Naive B cell (primary cell): ENCODE measurements around the gene ST6GAL1. TPM values are rescaled to one million over a fixed set of nuclear protein-coding genes. Genes with fewer than 3 reads are reported as not detected.
"Not testable (repeated sequence)": the region's sequence is repeated elsewhere in the genome, so short reads cannot be mapped to it uniquely, and the experiment has no call there.

Experiments used
- ATAC-seq, 2 donors: fragments of 150-1000 bp; cut with Tn5 transposase; 2 replicates each; pipeline ENCODE4 v1.10.0; 2021; ENCODE audit warnings: low read depth in 2 of 2, mild to moderate bottlenecking in 2 of 2, moderate library complexity in 2 of 2
- DNase-seq: peaks from one replicate; pipeline ENCODE4 v3.0.0; 2022
- H3K27ac Mint-ChIP-seq, 6 donors: one replicate each; pipeline ENCODE4 v1.8.0; 2020 to 2022; ENCODE audit warnings: mild to moderate bottlenecking in 6 of 6, mixed read lengths in 6 of 6, moderate library complexity in 5 of 6, inconsistent platforms in 2 of 6
- H3K27me3 Mint-ChIP-seq, 3 donors: one replicate each; pipeline ENCODE4 v1.8.0; 2021 to 2022; ENCODE audit warnings: mixed read lengths in 3 of 3, mild to moderate bottlenecking in 1 of 3
- H3K36me3 Mint-ChIP-seq, 2 donors: one replicate each; pipeline ENCODE4 v1.8.0; 2020 to 2022; ENCODE audit warnings: mixed read lengths in 2 of 2, inconsistent platforms in 1 of 2, mild to moderate bottlenecking in 1 of 2
- H3K4me1 Mint-ChIP-seq, 3 donors: one replicate each; pipeline ENCODE4 v1.8.0; 2020 to 2022; ENCODE audit warnings: mixed read lengths in 3 of 3, inconsistent platforms in 1 of 3, mild to moderate bottlenecking in 1 of 3, moderate library complexity in 1 of 3
- H3K4me3 Mint-ChIP-seq, 8 donors: one replicate each; pipeline ENCODE4 v1.8.0; 2020 to 2022; ENCODE audit warnings: mild to moderate bottlenecking in 8 of 8, mixed read lengths in 8 of 8, moderate library complexity in 8 of 8, inconsistent platforms in 2 of 8
- H3K9me3 Mint-ChIP-seq, 7 donors: one replicate each; pipeline ENCODE4 v1.8.0; 2020 to 2022; ENCODE audit warnings: mixed read lengths in 7 of 7, mild to moderate bottlenecking in 5 of 7, inconsistent platforms in 2 of 7, moderate library complexity in 1 of 7
- polyA plus RNA-seq, 6 donors: library from polyadenylated mRNA; unstranded; fragments of 300-500 nt; fragmentation: Illumina TruSeq; gene quantifications; one replicate each; pipeline ENCODE4 v1.2.3, GENCODE V29; 2021; ENCODE audit warnings: low read depth in 6 of 6

Gene ST6GAL1
- polyA plus RNA-seq, 6 donors from 2014 or later = 210 to 330 (median 253) TPM

DNA sequence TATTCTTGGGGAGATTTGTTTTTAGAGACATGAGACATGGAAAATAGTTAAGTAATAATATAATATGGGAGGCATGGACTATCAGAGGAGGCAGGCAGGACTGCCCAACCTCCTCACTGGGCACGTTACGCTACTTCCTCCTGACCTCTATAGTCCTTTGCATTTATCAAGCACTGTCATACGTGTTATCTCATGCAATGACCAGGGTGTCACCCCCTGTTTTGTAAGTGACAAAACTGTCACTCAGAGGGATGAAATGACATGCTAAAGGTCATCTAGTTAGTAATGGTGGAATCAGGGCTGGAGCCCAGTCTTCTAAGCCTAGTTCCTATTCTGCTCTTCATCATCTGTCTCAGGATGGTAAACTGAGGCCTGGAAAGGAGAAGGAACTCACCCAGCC, 66.7 kb downstream of the ST6GAL1 start:
- H3K4me3 Mint-ChIP-seq = peak overlapping the region; percentile 83 to 100 (median 94)
- peaks cover 14 to 17% of the 10 kb centered on the region in 2 donors for H3K36me3 Mint-ChIP-seq
- DNase-seq = no peak
- peaks cover 0 to 2% (median 0%) of the 10 kb centered on the region in 7 donors for H3K9me3 Mint-ChIP-seq
- peaks cover 57 to 84% (median 74%) of the 10 kb centered on the region in 3 donors for H3K4me1 Mint-ChIP-seq
- H3K27me3 Mint-ChIP-seq = no peaks in the 10 kb centered on the region
- peak overlapping the region; percentile 77 to 99 (median 96) for H3K27ac Mint-ChIP-seq
- no peak for ATAC-seq

GRCh38 chr3:186997473-186997939, 67.2 kb downstream of the ST6GAL1 start:
- Mint-ChIP-seq H3K4me1 (peaks cover 59 to 85% (median 74%) of the 10 kb centered on the region in 3 donors), H3K4me3 (peak overlapping the region; percentile 83 to 100 (median 94)), H3K27ac (peak overlapping the region; percentile 77 to 99 (median 96)), H3K27me3 (no peaks in the 10 kb centered on the region), H3K9me3 (peaks cover 0 to 2% (median 0%) of the 10 kb centered on the region in 7 donors), H3K36me3 (peaks cover 12 to 20% of the 10 kb centered on the region in 2 donors)
- no peak for DNase-seq
- peak; percentile 29 to 37 for ATAC-seq

DNA sequence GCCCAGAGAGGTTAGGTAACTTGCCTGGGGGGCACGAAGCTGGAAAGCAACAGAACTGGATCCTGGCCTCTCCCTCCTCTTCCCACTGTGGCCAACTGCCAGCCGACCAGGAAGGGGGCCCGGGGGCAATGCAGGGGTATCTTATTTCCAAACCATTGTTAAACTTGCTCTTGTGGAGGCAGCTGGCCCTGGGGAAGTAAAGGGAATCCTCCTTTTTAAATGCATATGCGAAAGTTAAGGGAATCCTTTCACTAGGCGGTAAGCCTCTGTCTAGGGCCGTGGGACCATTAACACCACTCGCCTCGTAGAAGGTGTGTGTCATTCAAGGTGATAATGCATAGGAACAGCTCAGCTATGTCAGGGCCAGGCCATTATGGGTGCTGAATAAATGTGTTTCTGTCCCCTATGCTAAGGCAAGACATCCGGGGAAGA, 68.6 kb downstream of the ST6GAL1 start:
- H3K4me3 Mint-ChIP-seq = peak overlapping the region; percentile 83 to 100 (median 94)
- peaks cover 14 to 32% of the 10 kb centered on the region in 2 donors for H3K36me3 Mint-ChIP-seq
- H3K27ac Mint-ChIP-seq = peak overlapping the region; percentile 88 to 99 (median 96)

DNA sequence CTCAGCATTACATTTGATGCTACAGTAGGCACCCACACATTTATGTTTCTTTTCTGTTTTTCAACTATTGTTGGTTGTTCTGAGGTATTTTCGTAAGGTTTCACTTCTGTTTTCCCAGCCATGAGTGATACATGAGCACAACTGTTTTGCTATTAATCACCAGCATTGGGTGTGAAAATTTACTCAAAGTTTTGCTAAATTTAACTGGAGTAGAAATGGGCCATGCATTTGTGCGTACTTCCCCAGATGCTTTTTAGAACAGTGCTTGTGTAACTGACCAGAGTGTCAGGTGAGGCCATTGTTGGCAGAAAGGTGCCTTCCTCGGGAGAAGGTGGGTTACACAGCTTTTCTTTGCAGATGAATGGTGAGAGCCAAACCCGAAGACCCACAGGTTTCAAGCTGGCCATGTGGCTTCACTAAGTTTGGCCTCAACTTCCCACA, 70.4 kb downstream of the ST6GAL1 start:
- Mint-ChIP-seq H3K4me1 (peaks cover 67 to 88% (median 81%) of the 10 kb centered on the region in 3 donors), H3K4me3 (peak overlapping the region; percentile 68 to 100 (median 78)), H3K36me3 (peaks cover 29 to 45% of the 10 kb centered on the region in 2 donors), H3K27me3 (no peaks in the 10 kb centered on the region), H3K9me3 (peaks cover 0 to 7% (median 2%) of the 10 kb centered on the region in 7 donors), H3K27ac (peak overlapping the region; percentile 92 to 99 (median 96))
- ATAC-seq (peak; percentile 73 to 76), DNase-seq (peak; percentile 73)

More for the DNA sequence above, 68.6 kb downstream of the ST6GAL1 start:
- peaks cover 61 to 87% (median 83%) of the 10 kb centered on the region in 3 donors for H3K4me1 Mint-ChIP-seq
- H3K9me3 Mint-ChIP-seq = peaks cover 0 to 3% (median 1%) of the 10 kb centered on the region in 7 donors
- no peak for ATAC-seq
- DNase-seq = no peak
- no peaks in the 10 kb centered on the region for H3K27me3 Mint-ChIP-seq

GRCh38 chr3:187002915-187003314, 72.6 kb downstream of the ST6GAL1 start:
- DNase-seq (no peak), ATAC-seq (no peak)
- Mint-ChIP-seq H3K4me3 (peak overlapping the region in 5 of 8 donors; percentile 72 to 100 (median 78)), H3K27ac (peak overlapping the region; percentile 91 to 99 (median 96)), H3K9me3 (peaks cover 0 to 12% (median 5%) of the 10 kb centered on the region in 7 donors), H3K27me3 (no peaks in the 10 kb centered on the region), H3K4me1 (peaks cover 71 to 98% (median 83%) of the 10 kb centered on the region in 3 donors), H3K36me3 (peaks cover 51 to 63% of the 10 kb centered on the region in 2 donors)

DNA sequence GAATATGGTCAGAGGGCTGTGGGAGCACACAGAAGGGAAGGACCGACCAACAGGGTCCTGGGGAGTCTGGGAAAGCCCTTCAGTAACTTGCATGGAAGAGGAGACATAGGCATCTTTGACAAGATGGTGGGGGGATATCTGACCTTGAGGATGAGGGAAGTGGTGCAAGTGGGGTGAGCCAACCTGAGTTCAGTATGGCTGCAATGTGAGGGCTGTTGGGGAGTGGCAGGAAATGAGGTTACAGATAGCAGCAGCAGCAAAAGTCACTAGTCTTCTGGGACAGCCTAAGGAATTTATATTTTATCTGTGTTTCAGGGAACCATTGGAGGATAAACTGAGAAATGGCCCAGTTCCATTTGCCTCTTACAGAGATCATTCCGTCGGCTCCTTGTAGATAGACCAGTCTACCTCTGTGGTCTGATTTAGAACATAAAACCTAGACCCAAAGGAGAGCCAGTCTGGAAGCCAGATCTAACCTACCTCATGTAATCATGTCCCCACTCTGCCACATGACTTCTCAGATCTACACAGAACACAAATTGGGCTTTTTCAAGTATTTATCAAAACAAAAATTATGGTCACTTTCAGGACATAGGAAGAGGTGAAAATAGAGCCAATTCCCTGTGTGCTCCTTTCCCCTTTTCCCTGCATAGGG, 75.6 kb downstream of the ST6GAL1 start:
- peaks cover 52 to 66% of the 10 kb centered on the region in 2 donors for H3K36me3 Mint-ChIP-seq
- DNase-seq (no peak), ATAC-seq (peak in 1 of 2 donors; percentile 37)
- H3K4me1 Mint-ChIP-seq = peaks cover 66 to 96% (median 90%) of the 10 kb centered on the region in 3 donors
- H3K27ac Mint-ChIP-seq = peak overlapping the region; percentile 79 to 99 (median 87)
- peaks cover 0 to 14% (median 8%) of the 10 kb centered on the region in 7 donors for H3K9me3 Mint-ChIP-seq
- H3K27me3 Mint-ChIP-seq = no peaks in the 10 kb centered on the region
- H3K4me3 Mint-ChIP-seq = peak overlapping the region; percentile 24 to 79 (median 64)

DNA sequence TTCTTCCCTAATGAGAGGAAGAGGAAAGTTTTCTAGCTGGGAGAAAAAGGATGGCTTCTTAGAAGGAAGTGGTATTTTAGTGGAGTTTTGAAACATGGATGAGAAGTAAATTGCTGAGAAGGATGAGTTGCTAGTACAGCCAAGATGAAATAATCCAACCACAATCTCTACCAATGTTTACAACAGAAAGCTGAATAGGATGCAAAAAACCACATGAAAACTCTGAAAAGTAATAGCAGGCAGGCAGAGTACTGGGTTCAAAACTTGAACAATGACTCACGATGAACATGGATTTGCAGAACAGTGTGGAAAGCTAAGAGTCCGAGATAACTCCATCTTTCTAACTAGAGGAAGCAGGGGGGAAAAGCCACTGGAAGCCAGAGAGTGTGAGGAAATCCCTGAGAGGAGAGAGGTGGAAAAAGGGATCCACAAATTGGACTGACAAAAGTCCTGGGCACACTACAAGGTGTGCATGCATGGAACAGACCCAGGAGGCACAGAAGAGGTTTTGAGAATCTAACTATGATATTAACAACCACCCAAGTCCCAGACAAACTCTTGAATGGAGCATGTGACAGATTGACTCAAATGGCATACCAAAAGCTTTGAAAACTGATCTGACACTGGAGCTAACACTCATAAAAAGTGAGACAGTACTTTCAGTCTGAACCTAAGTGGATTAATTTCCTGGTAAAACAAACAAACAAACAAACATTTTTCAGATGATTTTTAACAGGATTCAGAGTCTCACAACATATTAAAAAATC, 76.7 kb downstream of the ST6GAL1 start:
- Mint-ChIP-seq H3K36me3 (peaks cover 57 to 65% of the 10 kb centered on the region in 2 donors), H3K4me3 (peak overlapping the region in 4 of 8 donors; percentile 28 to 52 (median 38))
- no peak for DNase-seq

DNA sequence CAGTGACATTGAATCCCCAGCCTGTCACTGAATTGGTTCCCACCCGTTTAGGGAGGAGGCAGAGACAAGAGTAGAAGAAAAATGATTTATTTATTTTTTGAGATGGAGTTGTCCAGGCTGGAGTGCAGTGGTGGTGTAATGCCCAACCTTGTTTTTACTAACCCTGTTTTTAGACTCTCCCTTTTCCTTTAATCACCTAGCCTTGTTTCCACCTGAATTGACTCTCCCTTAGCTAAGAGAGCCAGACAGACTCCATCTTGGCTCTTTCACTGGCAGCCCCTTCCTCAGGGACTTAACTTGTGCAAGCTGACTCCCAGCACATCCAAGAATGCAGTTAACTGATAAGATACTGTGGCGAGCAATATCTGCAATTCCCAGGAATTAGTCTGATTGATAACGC, 80.1 kb downstream of the ST6GAL1 start:
- H3K4me3 Mint-ChIP-seq = peak overlapping the region in 4 of 8 donors; percentile 8 to 80 (median 44)
- peak overlapping the region; percentile 87 to 99 (median 89) for H3K27ac Mint-ChIP-seq
- peaks cover 67 to 96% (median 92%) of the 10 kb centered on the region in 3 donors for H3K4me1 Mint-ChIP-seq
- peaks cover 0 to 10% (median 5%) of the 10 kb centered on the region in 7 donors for H3K9me3 Mint-ChIP-seq
- not testable (repeated sequence) for DNase-seq, ATAC-seq, H3K27me3 Mint-ChIP-seq
- H3K36me3 Mint-ChIP-seq = peaks cover 40 to 55% of the 10 kb centered on the region in 2 donors

More for the DNA sequence above, 76.7 kb downstream of the ST6GAL1 start:
- no peak for ATAC-seq
- Mint-ChIP-seq H3K9me3 (peaks cover 0 to 14% (median 8%) of the 10 kb centered on the region in 7 donors), H3K27ac (peak overlapping the region; percentile 86 to 99 (median 90)), H3K27me3 (no peaks in the 10 kb centered on the region), H3K4me1 (peaks cover 64 to 96% (median 92%) of the 10 kb centered on the region in 3 donors)

GRCh38 chr3:187011915-187012314, 81.6 kb downstream of the ST6GAL1 start:
- peaks cover 0 to 10% (median 5%) of the 10 kb centered on the region in 7 donors for H3K9me3 Mint-ChIP-seq
- no peaks in the 10 kb centered on the region for H3K27me3 Mint-ChIP-seq
- DNase-seq (peak; percentile 68), ATAC-seq (peak; percentile 42 to 45)
- H3K4me1 Mint-ChIP-seq = peaks cover 64 to 96% (median 92%) of the 10 kb centered on the region in 3 donors
- H3K4me3 Mint-ChIP-seq = peak overlapping the region; percentile 27 to 88 (median 80)
- peak overlapping the region; percentile 93 to 99 (median 98) for H3K27ac Mint-ChIP-seq
- H3K36me3 Mint-ChIP-seq = peaks cover 24 to 45% of the 10 kb centered on the region in 2 donors

GRCh38 chr3:187012609-187013051, 82.3 kb downstream of the ST6GAL1 start:
- peaks cover 0 to 10% (median 4%) of the 10 kb centered on the region in 7 donors for H3K9me3 Mint-ChIP-seq
- no peaks in the 10 kb centered on the region for H3K27me3 Mint-ChIP-seq
- ATAC-seq (peak; percentile 28 to 34), DNase-seq (peak; percentile 64)
- H3K36me3 Mint-ChIP-seq = peaks cover 17 to 39% of the 10 kb centered on the region in 2 donors
- H3K4me1 Mint-ChIP-seq = peaks cover 61 to 96% (median 90%) of the 10 kb centered on the region in 3 donors
- peak overlapping the region; percentile 72 to 86 (median 80) for H3K4me3 Mint-ChIP-seq
- peak overlapping the region; percentile 93 to 99 (median 98) for H3K27ac Mint-ChIP-seq

DNA sequence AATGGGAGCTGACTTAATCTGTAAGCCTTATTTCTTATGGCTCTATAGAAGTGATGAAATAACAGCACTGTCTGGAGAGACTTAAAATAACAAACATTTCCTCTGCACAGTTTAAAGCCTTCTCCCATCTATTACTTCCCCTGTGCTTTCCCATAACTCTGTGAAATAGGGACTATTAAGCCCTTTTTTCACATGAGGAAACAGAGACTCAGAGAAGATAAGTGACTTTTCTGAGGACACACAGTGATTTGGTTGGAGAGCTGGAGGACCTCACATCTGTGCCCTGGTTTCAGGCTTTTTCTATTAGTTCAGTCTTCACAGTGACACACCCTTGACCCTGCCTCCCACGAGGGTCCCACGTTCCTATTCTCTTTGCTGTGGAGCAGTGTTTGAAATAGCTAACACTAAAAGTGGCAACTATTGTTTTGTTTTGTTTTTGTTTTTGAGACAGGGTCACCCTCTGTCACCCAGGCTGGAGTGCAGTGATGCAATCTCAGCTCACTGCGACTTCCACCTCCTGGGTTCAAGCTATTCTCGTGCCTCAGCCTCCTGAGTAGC, 82.9 kb downstream of the ST6GAL1 start:
- Mint-ChIP-seq H3K9me3 (peaks cover 0 to 4% (median under 1%) of the 10 kb centered on the region in 7 donors), H3K27ac (peak overlapping the region; percentile 93 to 99 (median 98)), H3K27me3 (no peaks in the 10 kb centered on the region), H3K4me3 (peak overlapping the region; percentile 72 to 86 (median 80)), H3K36me3 (peaks cover 11 to 39% of the 10 kb centered on the region in 2 donors), H3K4me1 (peaks cover 59 to 96% (median 90%) of the 10 kb centered on the region in 3 donors)
- DNase-seq = no peak
- ATAC-seq = no peak

DNA sequence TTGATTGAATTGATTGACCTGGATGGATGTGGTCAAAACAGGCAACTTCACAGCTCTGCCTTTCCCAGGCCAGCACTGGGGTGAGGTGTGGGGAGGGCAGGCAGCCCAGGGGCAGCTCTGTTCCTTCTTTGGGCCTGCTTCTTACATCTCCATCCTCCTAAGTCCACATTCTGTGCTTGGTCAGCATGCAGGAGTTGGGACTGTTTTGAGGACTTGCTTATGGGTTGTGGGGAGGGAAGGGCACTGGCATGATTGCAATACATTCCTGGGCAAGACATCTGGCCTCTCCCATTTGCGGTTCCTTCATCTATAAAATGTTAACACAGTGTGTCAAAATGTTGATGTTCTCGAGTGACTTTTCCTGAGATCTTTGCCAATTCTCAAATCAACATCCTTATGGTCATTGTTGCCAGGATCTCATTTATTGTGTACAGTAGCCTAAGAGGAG, 84.1 kb downstream of the ST6GAL1 start:
- Mint-ChIP-seq H3K4me1 (peaks cover 63 to 100% (median 94%) of the 10 kb centered on the region in 3 donors), H3K9me3 (no peaks in the 10 kb centered on the region), H3K36me3 (peaks cover 17 to 39% of the 10 kb centered on the region in 2 donors), H3K27ac (peak overlapping the region; percentile 97 to 99 (median 98)), H3K4me3 (peak overlapping the region; percentile 39 to 85 (median 75)), H3K27me3 (no peaks in the 10 kb centered on the region)
- ATAC-seq (no peak), DNase-seq (no peak)
